Stimulated activated naive B cell treated with anti-CD40 and anti-IgM and Interleukin-4, amounts not matched to agents 10 μg/mL and 1 μg/mL and 100 μg/mL, for 72 hours (primary cell): Measurements from ENCODE around the gene CABLES1.
"Not testable (repeated sequence)": the region's sequence is repeated elsewhere in the genome, so short reads cannot be mapped to it uniquely, and the experiment has no call there.

ENCODE experiments used
- ATAC-seq, 2 donors: fragments of 150-1000 bp; cut with Tn5 transposase; replicated peaks; 2 replicates each; pipeline ENCODE4 v1.10.0; 2021; ENCODE audit warnings: moderate library complexity in 1 of 2
- DNase-seq: peaks from one replicate; pipeline ENCODE4 v3.0.0; 2021
- H3K27ac Mint-ChIP-seq: one replicate; pipeline ENCODE4 v1.8.0; 2022; ENCODE audit warnings: mild to moderate bottlenecking, mixed read lengths
- H3K27me3 Mint-ChIP-seq, 2 donors: one replicate each; pipeline ENCODE4 v1.8.0; 2022; ENCODE audit warnings: mixed read lengths in 2 of 2
- H3K36me3 Mint-ChIP-seq, 2 donors: one replicate each; pipeline ENCODE4 v1.8.0; 2022; ENCODE audit warnings: mixed read lengths in 2 of 2, mild to moderate bottlenecking in 1 of 2
- H3K4me1 Mint-ChIP-seq, 2 donors: one replicate each; pipeline ENCODE4 v1.8.0; 2022; ENCODE audit warnings: mixed read lengths in 2 of 2, mild to moderate bottlenecking in 1 of 2
- H3K4me3 Mint-ChIP-seq, 2 donors: one replicate each; pipeline ENCODE4 v1.8.0; 2022; ENCODE audit warnings: mild to moderate bottlenecking in 2 of 2, mixed read lengths in 2 of 2, moderate library complexity in 1 of 2
- H3K9me3 Mint-ChIP-seq, 2 donors: one replicate each; pipeline ENCODE4 v1.8.0; 2022; ENCODE audit warnings: mixed read lengths in 2 of 2, mild to moderate bottlenecking in 1 of 2

CABLES1 gene

DNA sequence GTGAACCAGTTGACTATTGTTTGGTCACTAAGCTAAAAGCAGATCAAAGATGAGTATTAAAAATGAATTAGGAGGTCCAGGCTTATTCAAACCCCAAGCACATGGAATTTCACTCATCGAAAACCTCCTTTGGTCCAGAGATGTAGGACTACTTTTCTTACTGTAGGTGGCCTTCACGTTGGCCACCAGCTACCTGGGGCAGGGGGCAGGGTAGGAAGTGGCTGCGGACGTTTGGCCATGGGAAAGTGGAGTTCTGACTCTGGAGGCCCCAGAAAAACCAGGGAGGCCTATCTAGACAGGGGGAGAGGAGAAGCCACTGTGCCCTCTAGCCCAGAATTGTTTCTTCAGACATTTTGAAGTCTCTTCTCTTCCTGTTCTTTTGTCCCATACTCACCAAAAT, 31.8 kb upstream of the CABLES1 start:
- no peaks in the 10 kb centered on the region for H3K9me3 Mint-ChIP-seq
- no peak for DNase-seq
- ATAC-seq: no peak
- H3K4me3 Mint-ChIP-seq: no peak overlapping the region
- H3K4me1 Mint-ChIP-seq: peaks cover 4 to 7% of the 10 kb centered on the region in 2 donors
- peaks cover 0 to 6% of the 10 kb centered on the region in 2 donors for H3K27me3 Mint-ChIP-seq
- H3K27ac Mint-ChIP-seq: no peak overlapping the region
- no peaks in the 10 kb centered on the region for H3K36me3 Mint-ChIP-seq

DNA sequence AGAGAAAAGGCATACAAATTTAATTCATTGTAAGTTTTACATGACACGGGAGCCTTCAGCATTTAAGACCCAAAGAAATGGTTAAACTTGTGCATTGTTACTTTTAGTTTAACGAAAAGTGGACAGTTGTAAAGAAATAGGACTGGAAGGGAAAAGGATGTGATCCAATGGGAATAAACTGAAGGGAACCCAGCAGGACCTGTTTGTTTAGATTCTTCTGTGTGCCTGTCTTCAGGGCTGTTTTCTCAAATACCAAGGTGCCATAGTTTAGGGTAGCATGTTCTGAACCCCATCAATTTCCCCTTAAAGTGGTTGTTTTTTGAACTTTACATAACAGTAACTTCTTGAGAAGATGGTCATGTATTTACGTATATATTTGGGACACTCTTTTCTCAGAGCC, 30.3 kb upstream of the CABLES1 start:
- H3K9me3 Mint-ChIP-seq: no peaks in the 10 kb centered on the region
- no peak overlapping the region for H3K4me3 Mint-ChIP-seq
- ATAC-seq: no peak
- no peak overlapping the region for H3K27ac Mint-ChIP-seq
- H3K36me3 Mint-ChIP-seq: no peaks in the 10 kb centered on the region
- peaks cover 4 to 7% of the 10 kb centered on the region in 2 donors for H3K4me1 Mint-ChIP-seq
- peaks cover 0 to 6% of the 10 kb centered on the region in 2 donors for H3K27me3 Mint-ChIP-seq
- DNase-seq: no peak

DNA sequence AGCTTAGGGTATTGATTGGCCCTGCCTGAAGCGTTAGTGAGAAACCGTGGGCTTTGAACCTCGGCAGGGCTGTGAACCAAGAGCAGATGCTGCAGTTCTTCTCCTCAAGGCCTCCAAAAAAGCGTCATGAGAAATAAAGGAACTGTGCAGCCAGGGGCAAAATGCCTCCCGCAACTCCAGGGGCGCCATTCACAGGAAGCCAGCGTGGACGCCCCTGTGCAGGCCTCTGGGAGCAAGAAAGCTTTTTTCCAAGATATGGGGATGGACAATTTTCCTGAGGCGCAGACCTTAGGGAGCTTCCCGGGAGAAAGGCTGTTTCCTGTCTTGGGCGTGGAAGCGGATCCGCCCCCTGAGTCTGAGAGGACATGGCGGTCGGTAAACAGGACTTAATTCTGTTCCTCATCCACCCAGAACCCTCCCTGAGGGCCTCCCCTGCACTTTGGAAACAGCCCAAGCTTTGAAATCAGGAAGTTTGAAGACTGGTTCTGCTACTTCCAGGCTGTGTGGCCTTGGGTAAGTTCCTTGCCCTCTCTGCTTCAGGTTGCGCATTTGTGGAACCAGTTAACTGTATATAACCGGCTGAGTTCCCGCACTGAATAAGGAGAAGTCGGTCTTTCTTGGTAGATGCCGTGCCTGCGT, 29.6 kb upstream of the CABLES1 start:
- ATAC-seq (no peak), DNase-seq (no peak)
- Mint-ChIP-seq H3K27ac (no peak overlapping the region), H3K4me1 (peaks cover 4 to 7% of the 10 kb centered on the region in 2 donors), H3K9me3 (no peaks in the 10 kb centered on the region), H3K36me3 (no peaks in the 10 kb centered on the region), H3K4me3 (no peak overlapping the region), H3K27me3 (peaks cover 0 to 6% of the 10 kb centered on the region in 2 donors)

DNA sequence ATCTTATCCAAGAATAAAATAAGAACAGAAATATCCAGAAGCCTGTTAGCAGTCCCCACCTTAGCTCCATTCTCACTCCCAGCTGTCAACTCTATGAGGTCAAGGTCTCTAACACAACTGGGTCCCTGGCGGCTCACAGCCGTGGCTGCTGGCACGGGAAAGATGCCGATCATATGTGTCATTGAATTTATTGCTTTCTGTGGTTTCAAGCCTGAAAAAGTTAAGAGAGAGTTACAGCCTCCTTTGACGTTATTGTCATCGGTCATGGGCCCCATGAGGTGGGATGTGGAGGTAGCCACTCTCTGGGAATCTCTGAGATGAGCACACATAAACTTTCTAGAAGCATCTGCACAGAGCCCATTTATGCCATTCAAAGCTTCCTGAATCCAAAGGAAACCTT, 28.7 kb upstream of the CABLES1 start:
- Mint-ChIP-seq H3K27ac (no peak overlapping the region), H3K9me3 (no peaks in the 10 kb centered on the region)
- peak; percentile 60 to 63 for ATAC-seq

DNA sequence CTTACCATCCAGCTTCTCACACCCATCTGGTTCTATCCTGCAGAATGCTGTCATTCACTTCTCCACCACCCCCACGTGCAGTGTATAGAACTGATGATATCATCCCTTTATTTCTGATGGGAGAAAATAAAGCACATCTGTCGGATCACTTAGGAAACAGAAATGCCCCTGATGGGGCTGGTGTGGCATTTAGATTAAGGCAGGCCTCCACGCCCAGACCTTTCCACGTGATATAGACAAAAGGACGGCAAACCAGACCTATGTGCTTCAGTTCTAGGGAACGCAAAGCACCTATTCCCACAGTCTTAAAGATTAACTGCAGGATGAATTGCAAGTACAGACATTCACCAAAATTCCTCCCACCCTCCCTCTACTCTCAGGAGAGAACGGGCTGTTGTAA, 27.6 kb upstream of the CABLES1 start:
- no peak for DNase-seq
- no peak overlapping the region for H3K27ac Mint-ChIP-seq
- no peak for ATAC-seq
- peaks cover 4 to 7% of the 10 kb centered on the region in 2 donors for H3K4me1 Mint-ChIP-seq
- H3K9me3 Mint-ChIP-seq: peaks cover 0 to 3% of the 10 kb centered on the region in 2 donors
- H3K4me3 Mint-ChIP-seq: no peak overlapping the region
- H3K36me3 Mint-ChIP-seq: no peaks in the 10 kb centered on the region
- H3K27me3 Mint-ChIP-seq: peaks cover 0 to 10% of the 10 kb centered on the region in 2 donors

More for the DNA sequence above, 28.7 kb upstream of the CABLES1 start:
- peaks cover 0 to 6% of the 10 kb centered on the region in 2 donors for H3K27me3 Mint-ChIP-seq
- H3K4me3 Mint-ChIP-seq: no peak overlapping the region
- H3K36me3 Mint-ChIP-seq: no peaks in the 10 kb centered on the region
- peaks cover 4 to 7% of the 10 kb centered on the region in 2 donors for H3K4me1 Mint-ChIP-seq
- no peak for DNase-seq

DNA sequence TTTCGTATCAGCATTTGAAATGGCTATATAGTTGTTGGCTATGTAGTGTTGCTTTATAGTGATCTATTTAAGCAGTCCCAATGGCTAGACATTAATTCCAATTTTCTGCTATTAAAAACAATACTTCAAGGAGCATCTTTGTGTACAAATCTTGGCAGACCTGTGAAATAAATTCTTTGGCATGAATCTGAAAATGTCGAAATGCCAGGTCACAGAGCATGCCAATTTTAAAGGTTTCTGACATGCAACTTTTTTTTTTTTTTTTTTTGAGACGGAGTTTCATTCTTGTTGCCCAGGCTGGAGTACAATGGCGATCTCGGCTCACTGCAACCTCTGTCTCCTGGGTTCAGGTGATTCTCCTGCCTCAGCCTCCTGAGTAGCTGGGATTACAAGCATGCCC, 26.8 kb upstream of the CABLES1 start:
- H3K4me3 Mint-ChIP-seq: no peak overlapping the region
- H3K27me3 Mint-ChIP-seq: peaks cover 0 to 11% of the 10 kb centered on the region in 2 donors
- DNase-seq (no peak), ATAC-seq (no peak)
- H3K4me1 Mint-ChIP-seq: peaks cover 4 to 7% of the 10 kb centered on the region in 2 donors
- H3K27ac Mint-ChIP-seq: no peak overlapping the region
- H3K9me3 Mint-ChIP-seq: peaks cover 0 to 3% of the 10 kb centered on the region in 2 donors
- H3K36me3 Mint-ChIP-seq: no peaks in the 10 kb centered on the region

DNA sequence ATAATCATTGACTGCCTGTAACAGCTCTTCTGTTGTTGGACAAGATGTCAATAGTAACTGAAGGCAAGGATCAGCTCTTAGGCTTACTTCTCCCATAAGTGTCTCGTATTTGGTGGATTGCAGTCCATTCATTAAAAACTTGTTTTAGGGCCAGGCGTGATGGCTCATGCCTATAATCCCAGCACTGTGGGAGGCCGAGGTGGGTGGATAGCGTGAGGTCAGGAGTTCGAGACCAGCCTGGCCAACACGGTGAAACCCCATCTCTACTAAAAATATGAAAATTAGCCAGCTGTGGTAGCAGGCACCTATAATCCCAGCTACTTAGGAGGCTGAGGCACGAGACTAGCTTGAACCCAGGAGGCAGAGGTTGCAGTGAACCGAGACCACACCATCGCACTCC, 26.1 kb upstream of the CABLES1 start:
- not testable (repeated sequence) for DNase-seq, H3K36me3 Mint-ChIP-seq, H3K4me3 Mint-ChIP-seq, H3K4me1 Mint-ChIP-seq, H3K27ac Mint-ChIP-seq, H3K9me3 Mint-ChIP-seq, ATAC-seq
- peaks cover 0 to 11% of the 10 kb centered on the region in 2 donors for H3K27me3 Mint-ChIP-seq

DNA sequence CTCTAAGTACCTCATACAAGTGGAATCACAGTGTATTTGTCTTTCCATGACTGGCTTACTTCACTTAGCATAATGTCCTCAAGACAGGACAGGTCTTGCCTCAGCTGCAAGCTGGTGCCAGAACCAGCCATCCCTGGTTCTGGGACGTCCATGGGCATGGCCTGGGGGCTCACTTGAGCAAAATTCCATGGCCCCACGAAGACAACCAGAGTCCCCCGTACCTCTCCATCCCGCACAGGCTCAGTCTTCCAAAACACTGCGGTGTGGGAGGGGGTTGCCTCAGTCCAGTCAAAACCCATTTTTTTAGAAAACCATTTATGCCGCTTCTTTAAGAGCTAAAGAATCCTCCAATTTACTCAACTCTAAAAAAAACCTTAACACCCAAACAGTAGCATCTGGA, 21.7 kb upstream of the CABLES1 start:
- DNase-seq (no peak), ATAC-seq (no peak)
- Mint-ChIP-seq H3K4me1 (peaks cover 0 to 2% of the 10 kb centered on the region in 2 donors), H3K27me3 (peaks cover 6 to 9% of the 10 kb centered on the region in 2 donors), H3K36me3 (no peaks in the 10 kb centered on the region), H3K27ac (no peak overlapping the region), H3K9me3 (peaks cover 0 to 3% of the 10 kb centered on the region in 2 donors), H3K4me3 (no peak overlapping the region)

DNA sequence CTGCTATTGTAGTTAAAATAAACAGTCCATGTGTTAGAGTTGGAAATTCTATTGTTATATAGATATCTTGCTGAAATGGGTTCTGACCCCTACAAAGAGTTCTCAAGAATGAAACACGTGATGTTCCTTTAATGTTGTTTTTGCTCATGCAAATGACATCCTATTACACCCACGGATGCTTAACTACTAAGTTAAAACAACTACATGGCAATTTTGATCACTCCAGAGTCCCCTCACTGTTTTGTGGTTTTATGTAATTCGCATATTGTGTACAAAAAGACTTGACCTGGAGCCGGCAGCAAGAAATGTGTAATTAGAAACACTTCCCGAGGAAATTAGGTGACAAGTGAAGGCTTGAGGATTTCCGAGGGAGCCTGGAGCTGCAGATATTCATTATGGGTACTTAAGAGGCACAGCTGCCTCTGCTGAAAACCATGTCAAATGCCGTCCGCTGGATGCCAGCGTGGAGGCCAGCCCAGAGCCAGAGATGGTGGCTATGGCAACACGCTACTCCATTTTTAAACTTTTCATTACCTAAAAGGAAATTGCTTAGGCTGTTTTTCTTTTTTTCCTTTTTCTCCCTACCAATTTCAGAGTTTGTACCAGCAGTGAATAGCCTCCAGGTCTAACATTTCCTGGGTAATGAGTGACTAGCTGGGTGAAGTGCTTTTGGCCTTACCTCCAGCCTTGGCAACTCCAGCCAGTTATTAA, 21.0 kb upstream of the CABLES1 start:
- peaks cover 0 to 4% of the 10 kb centered on the region in 2 donors for H3K4me1 Mint-ChIP-seq
- peaks cover 0 to 3% of the 10 kb centered on the region in 2 donors for H3K9me3 Mint-ChIP-seq
- DNase-seq: no peak
- H3K36me3 Mint-ChIP-seq: no peaks in the 10 kb centered on the region
- no peak overlapping the region for H3K27ac Mint-ChIP-seq
- no peak for ATAC-seq
- H3K27me3 Mint-ChIP-seq: peaks cover 6 to 9% of the 10 kb centered on the region in 2 donors
- H3K4me3 Mint-ChIP-seq: no peak overlapping the region

DNA sequence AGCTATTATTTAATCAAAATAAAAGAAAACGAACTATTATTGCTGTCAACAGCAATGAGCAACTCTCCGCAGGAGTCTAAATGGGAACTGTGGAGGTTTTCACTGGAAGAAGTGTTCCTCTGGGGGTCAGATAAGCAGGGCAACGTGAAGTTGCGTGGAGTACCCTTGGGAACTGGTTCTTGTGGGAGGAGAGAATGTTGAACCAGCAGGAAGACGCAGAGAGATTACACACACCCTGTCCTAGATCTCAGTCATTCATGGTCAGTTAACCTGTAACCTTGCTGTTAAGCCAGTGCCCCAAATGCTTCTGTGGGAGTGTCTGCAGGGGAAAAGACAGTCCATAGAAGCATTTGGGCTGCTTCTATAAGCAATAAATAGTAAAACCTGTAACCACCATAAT, 20.4 kb upstream of the CABLES1 start:
- no peak overlapping the region for H3K4me3 Mint-ChIP-seq
- ATAC-seq: no peak
- H3K9me3 Mint-ChIP-seq: peaks cover 0 to 3% of the 10 kb centered on the region in 2 donors
- no peak overlapping the region for H3K27ac Mint-ChIP-seq
- H3K27me3 Mint-ChIP-seq: peaks cover 6 to 9% of the 10 kb centered on the region in 2 donors
- no peaks in the 10 kb centered on the region for H3K36me3 Mint-ChIP-seq
- no peak for DNase-seq
- H3K4me1 Mint-ChIP-seq: peaks cover 0 to 8% of the 10 kb centered on the region in 2 donors

DNA sequence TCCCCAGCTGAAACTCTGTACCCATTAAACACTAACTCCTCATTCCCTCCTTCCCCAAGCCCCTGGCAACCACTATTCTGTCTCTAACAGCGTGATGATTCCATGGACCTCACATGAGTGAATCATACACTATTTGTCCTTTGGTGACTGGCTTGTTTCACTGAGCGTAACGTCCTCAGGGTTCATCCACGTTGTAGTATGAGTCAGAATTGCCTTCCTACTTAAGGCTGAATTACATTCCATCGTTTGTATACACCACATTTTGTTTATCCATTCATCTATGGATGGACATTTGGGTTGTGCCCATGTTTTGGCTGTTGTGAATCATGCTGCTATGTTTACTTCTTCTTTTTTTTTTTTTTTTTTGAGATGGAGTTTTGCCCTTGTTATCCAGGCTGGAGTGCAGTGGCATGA, 19.6 kb upstream of the CABLES1 start:
- peaks cover 0 to 3% of the 10 kb centered on the region in 2 donors for H3K9me3 Mint-ChIP-seq
- H3K4me3 Mint-ChIP-seq: no peak overlapping the region
- no peaks in the 10 kb centered on the region for H3K36me3 Mint-ChIP-seq
- peaks cover 0 to 8% of the 10 kb centered on the region in 2 donors for H3K4me1 Mint-ChIP-seq
- ATAC-seq: no peak
- no peak for DNase-seq
- no peak overlapping the region for H3K27ac Mint-ChIP-seq
- H3K27me3 Mint-ChIP-seq: peaks cover 6 to 9% of the 10 kb centered on the region in 2 donors

DNA sequence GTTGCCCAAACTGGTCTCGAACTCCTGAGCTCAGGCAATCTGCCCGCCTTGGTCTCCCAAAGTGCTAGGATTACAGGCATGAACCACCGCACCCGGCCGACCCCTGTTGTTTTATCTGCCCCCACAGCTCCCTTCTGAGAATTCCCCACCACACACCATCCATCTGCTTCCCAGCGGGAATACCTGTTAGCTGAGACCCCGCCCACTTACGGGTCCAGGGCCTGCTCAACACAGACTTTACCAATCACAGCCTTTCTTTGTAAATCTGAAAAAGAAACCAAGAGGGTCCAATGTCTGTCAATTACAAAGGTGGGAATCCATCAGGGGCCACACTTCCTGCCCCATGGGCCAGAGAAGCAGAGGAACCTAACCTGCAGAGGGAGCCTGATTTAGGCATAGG, 14.2 kb upstream of the CABLES1 start:
- no peak for DNase-seq
- Mint-ChIP-seq H3K27me3 (peaks cover 5 to 6% of the 10 kb centered on the region in 2 donors), H3K9me3 (no peaks in the 10 kb centered on the region), H3K27ac (no peak overlapping the region), H3K4me1 (peaks cover 0 to 6% of the 10 kb centered on the region in 2 donors), H3K36me3 (no peaks in the 10 kb centered on the region), H3K4me3 (no peak overlapping the region)
- no peak for ATAC-seq

DNA sequence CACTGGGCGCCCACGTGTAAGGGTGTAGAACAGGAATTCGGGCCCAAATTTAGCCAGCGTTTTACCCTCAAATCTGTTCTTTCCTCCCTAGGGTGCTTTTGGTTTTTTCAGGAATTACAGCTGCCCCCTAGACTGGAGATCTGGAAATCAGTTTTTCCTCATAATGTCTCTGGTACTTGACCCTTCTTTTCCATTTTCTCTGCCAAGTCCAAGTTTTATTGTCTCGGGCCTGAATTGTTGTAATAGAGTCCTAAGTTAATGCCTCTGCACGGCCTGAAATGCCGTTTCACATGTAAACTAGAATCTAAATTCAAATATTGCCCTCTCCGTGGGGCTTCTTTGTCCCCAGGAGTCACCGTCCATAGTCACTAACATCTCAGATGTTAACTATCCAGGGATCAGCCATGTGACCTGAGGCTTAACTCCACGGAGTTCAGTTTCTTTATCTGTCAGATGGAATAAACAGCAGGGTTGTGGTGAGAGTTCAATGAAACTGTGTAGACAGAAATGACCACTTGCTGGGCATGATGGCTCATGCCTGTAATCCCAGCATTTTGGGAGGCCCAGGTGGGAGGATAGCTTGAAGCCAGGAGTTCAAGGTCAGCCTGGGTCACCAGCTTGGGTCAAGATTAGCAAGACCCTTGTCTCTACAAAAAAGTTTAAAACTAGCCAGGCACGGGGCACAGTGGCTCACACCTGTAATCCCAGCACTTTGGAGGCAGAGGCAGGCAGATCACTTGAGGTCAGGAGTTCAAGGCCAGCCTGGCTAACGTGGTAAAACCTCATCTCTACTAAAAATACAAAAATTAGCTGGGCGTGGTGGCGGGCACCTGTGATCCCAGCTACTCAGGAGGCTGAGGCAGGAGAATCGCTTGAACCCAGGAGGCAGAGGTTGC, 12.7 kb upstream of the CABLES1 start:
- Mint-ChIP-seq H3K9me3 (no peaks in the 10 kb centered on the region), H3K27ac (no peak overlapping the region), H3K4me3 (no peak overlapping the region), H3K27me3 (peaks cover 5 to 8% of the 10 kb centered on the region in 2 donors), H3K36me3 (no peaks in the 10 kb centered on the region), H3K4me1 (peaks cover 0 to 6% of the 10 kb centered on the region in 2 donors)
- DNase-seq: no peak
- ATAC-seq: no peak

DNA sequence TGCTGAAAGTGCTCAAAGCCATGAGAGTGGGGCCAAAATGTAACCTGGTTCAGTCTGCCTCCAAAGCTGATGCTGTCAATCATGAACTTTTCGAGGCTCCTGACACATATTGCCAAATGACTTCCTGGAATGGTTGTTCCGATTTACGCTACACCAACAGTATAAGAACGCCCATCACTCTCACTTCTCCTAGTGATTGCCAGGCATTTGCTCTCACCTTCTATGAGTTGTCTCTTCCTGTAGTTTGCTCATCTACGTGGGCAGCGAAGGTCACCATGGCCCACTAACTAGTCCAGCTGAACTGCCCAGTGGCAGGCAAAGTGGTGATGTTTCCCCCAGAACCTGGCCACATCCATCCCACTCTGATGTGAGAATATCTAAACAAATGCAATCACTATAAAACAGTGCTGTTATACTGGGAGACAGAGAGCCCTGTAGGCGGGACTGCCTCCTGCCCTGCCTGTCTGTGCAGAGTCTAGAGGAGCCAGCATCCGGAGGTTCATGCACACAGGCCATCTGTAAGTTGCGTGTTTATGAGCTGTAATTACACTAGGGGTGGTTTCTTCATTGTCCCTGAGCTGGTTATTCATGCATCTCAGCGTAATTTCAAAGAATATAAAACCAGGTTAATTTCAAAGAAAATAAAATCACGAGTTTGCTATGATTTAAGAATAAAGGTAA, 8.8 kb upstream of the CABLES1 start:
- no peak for ATAC-seq
- no peak for DNase-seq
- H3K4me3 Mint-ChIP-seq: no peak overlapping the region
- peaks cover 3 to 4% of the 10 kb centered on the region in 2 donors for H3K27me3 Mint-ChIP-seq
- H3K27ac Mint-ChIP-seq: no peak overlapping the region
- no peaks in the 10 kb centered on the region for H3K9me3 Mint-ChIP-seq
- no peaks in the 10 kb centered on the region for H3K36me3 Mint-ChIP-seq
- no peaks in the 10 kb centered on the region for H3K4me1 Mint-ChIP-seq
